Cardiac fibroblast (primary cell): ENCODE results near the gene RFWD3.

Experiments
- DNase-seq, 2 donors: peaks; one replicate each; pipeline versions ENCODE4 v3.0.0 to v3.0.0-alpha.2; 2010; ENCODE audit warnings: low read depth in 2 of 2
- H3K4me3 ChIP-seq, 2 donors: replicated peaks in 1 of 2; 1 replicate in 1 of 2; 2 replicates in 1 of 2; pipeline ENCODE4 v1.5.1; 2011; ENCODE audit warnings: low read depth in 2 of 2, low read length in 2 of 2, mild to moderate bottlenecking in 2 of 2, moderate library complexity in 1 of 2
- CTCF ChIP-seq: IDR thresholded peaks from one replicate; pipeline ENCODE4 v1.5.1; 2011; ENCODE audit warnings: low read depth, mild to moderate bottlenecking, low read length, inconsistent platforms

RFWD3 gene

GRCh38 chr16:74575175-74575806 is 91.4 kb downstream of the RFWD3 start:
- TF ChIP-seq CTCF, result no peak

GRCh38 chr16:74574146-74574545 is 92.5 kb downstream of the RFWD3 start:
- no peak for TF ChIP-seq CTCF
- DNase-seq, result no peak
- H3K4me3 ChIP-seq, result no peak overlapping the region

More at GRCh38 chr16:74575175-74575806, 91.4 kb downstream of the RFWD3 start:
- no peak for DNase-seq
- H3K4me3 ChIP-seq, result no peak overlapping the region

GRCh38 chr16:74573622-74574021 is 93.1 kb downstream of the RFWD3 start:
- TF ChIP-seq CTCF, result no peak
- H3K4me3 ChIP-seq, result no peak overlapping the region
- no peak for DNase-seq
